ENCODE results near the gene WNT11. TPM values are rescaled to one million over a fixed set of nuclear protein-coding genes. Genes with fewer than 3 reads are reported as not detected.

The WNT11 gene
- total RNA-seq, 1 experiment from 2014 or later = not detected

- H4K8ac ChIP-seq (replicated peaks; ENCODE audit: insufficient read length, low read depth, low read length) = no peak overlapping the region
- H2BK5ac ChIP-seq (ENCODE audit: insufficient read length, low read length) = no peak overlapping the region
- no peak overlapping the region for H3K4me2 ChIP-seq (ENCODE audit: insufficient read depth, insufficient read length, low read length)
- H3K4me1 ChIP-seq (ENCODE audit: insufficient read depth, low read length) = 0 out of 2 replicates have a peak, but pooled peaks cover 2% of the 10 kb centered on the region
- no peak overlapping the region for H3K4me3 Mint-ChIP-seq
- H3K4ac ChIP-seq (ENCODE audit: low read depth, low read length) = no peak overlapping the region
- H3K27ac Mint-ChIP-seq = no peak overlapping the region; a peak in 1 of 7 replicates
- no peaks in the 10 kb centered on the region for H4K20me1 ChIP-seq (ENCODE audit: control insufficient read depth, insufficient read depth, insufficient read length)
- DNase-seq = no peak
- H2AK5ac ChIP-seq (ENCODE audit: insufficient read length, low read length) = no peak overlapping the region
- H3K9ac ChIP-seq (ENCODE audit: extremely low read depth, insufficient read length, low read length) = no peak overlapping the region
- H2BK20ac ChIP-seq (ENCODE audit: low read depth, low read length, poor library complexity, severe bottlenecking) = no peak overlapping the region
- no peak overlapping the region for H3K27ac ChIP-seq (ENCODE audit: insufficient read length, low read depth, low read length)
- no peak overlapping the region for H2AFZ ChIP-seq (ENCODE audit: low read length)
- H3K23me2 ChIP-seq (ENCODE audit: insufficient read length, low read depth, low read length, poor library complexity, severe bottlenecking) = no peaks in the 10 kb centered on the region
- no peaks in the 10 kb centered on the region; a peak in 1 of 5 replicates for H3K9me3 Mint-ChIP-seq
- no peak overlapping the region for H2BK15ac ChIP-seq (ENCODE audit: low read depth, low read length)
- no peak overlapping the region for H2BK120ac ChIP-seq (ENCODE audit: low read depth, low read length, poor library complexity, severe bottlenecking)
- H3T11ph ChIP-seq (ENCODE audit: low read length) = no peak overlapping the region
- H3K27me3 Mint-ChIP-seq (ENCODE audit: low read depth) = peaks cover 54% of the 10 kb centered on the region
- no peaks in the 10 kb centered on the region for H3K36me3 Mint-ChIP-seq (ENCODE audit: insufficient read depth in 1 of 3, low read depth in 3 of 3)
- H4K5ac ChIP-seq (ENCODE audit: insufficient read length, low read depth, low read length) = no peak overlapping the region
- no peak overlapping the region for H3K23ac ChIP-seq (ENCODE audit: insufficient read length, low read depth, low read length)
- no peak overlapping the region for H2BK12ac ChIP-seq (ENCODE audit: insufficient read length, low read depth, low read length)
- H3K4me1 Mint-ChIP-seq = 0 out of 4 replicates have a peak, but pooled peaks cover 0 to 3% of the 10 kb centered on the region in 2 experiments
- no peaks in the 10 kb centered on the region for H3K9me3 ChIP-seq (ENCODE audit: control insufficient read depth, low read depth, low read length)
- no peak overlapping the region for H3K14ac ChIP-seq (ENCODE audit: insufficient read depth, low read length)
- H4K91ac ChIP-seq (ENCODE audit: insufficient read length, low read depth, low read length) = no peak overlapping the region
- H3K18ac ChIP-seq (ENCODE audit: insufficient read length, low read depth, low read length) = no peak overlapping the region
- H3K56ac ChIP-seq (ENCODE audit: insufficient read length, low read depth, low read length) = no peak overlapping the region
- TF ChIP-seq CTCF (conservative IDR thresholded peaks at IDR 0.05) = no peak
- no CpG with 5 or more reads among the region's 24 CpGs for WGBS (ENCODE audit: extremely low coverage, insufficient read length, low lambda C conversion rate)
- no peaks in the 10 kb centered on the region for H3K79me2 ChIP-seq (ENCODE audit: insufficient read depth, low read length)
- H3K27me3 ChIP-seq (ENCODE audit: insufficient read depth, low read length) = no peaks in the 10 kb centered on the region; the same call in 1 of the 2 replicates
- no peaks in the 10 kb centered on the region for H3K79me1 ChIP-seq (ENCODE audit: insufficient read depth, low read depth, low read length, poor library complexity, severe bottlenecking)
Measured at GRCh38 chr11:76161261-76161961, 44.9 kb downstream of the WNT11 start.
